ENCODE data around the gene ZNF333.

The ZNF333 gene

GRCh38 chr19:14689598-14690503 lies at the start of gene ZNF333:
Gene ZNF333 (plus strand): TSS chr19:14690048. CDS start chr19:14693492, 3,444 bp downstream.
- DNase-seq = peak; percentile 99

GRCh38 chr19:14648506-14648905 lies 41.3 kb upstream of the ZNF333 start:
- no peak for DNase-seq

GRCh38 chr19:14649020-14649419 lies 40.8 kb upstream of the ZNF333 start:
- DNase-seq = no peak

GRCh38 chr19:14650161-14650560 lies 39.7 kb upstream of the ZNF333 start:
- no peak for DNase-seq

GRCh38 chr19:14654786-14655560 lies 34.9 kb upstream of the ZNF333 start:
- no peak for DNase-seq

- DNase-seq = no peak
Measured at GRCh38 chr19:14655726-14656125, 34.1 kb upstream of the ZNF333 start.

- DNase-seq = no peak
Measured at GRCh38 chr19:14659874-14660489, 29.9 kb upstream of the ZNF333 start.

GRCh38 chr19:14661372-14661924 lies 28.4 kb upstream of the ZNF333 start:
- DNase-seq = no peak

- DNase-seq = no peak
Measured at GRCh38 chr19:14669940-14670339, 19.9 kb upstream of the ZNF333 start.

- no peak for DNase-seq
Measured at GRCh38 chr19:14670408-14670807, 19.4 kb upstream of the ZNF333 start.

- DNase-seq = no peak
Measured at GRCh38 chr19:14672188-14672872, 17.5 kb upstream of the ZNF333 start.

GRCh38 chr19:14673088-14673487 lies 16.8 kb upstream of the ZNF333 start:
- DNase-seq = no peak

- no peak for DNase-seq
Measured at GRCh38 chr19:14674764-14675163, 15.1 kb upstream of the ZNF333 start, which contains the start of gene ADGRE3. Gene ADGRE3 (minus strand): TSS chr19:14674844. CDS start chr19:14674770, 74 bp downstream.

- DNase-seq = no peak
Measured at GRCh38 chr19:14676762-14677161, 13.1 kb upstream of the ZNF333 start.

- no peak for DNase-seq
Measured at GRCh38 chr19:14677464-14677863, 12.4 kb upstream of the ZNF333 start.

GRCh38 chr19:14678199-14678598 lies 11.6 kb upstream of the ZNF333 start:
- no peak for DNase-seq

GRCh38 chr19:14682084-14682483 lies 7.8 kb upstream of the ZNF333 start:
- no peak for DNase-seq

GRCh38 chr19:14683439-14683838 lies 6.4 kb upstream of the ZNF333 start:
- DNase-seq = no peak

- peak; percentile 19 for DNase-seq
Measured at GRCh38 chr19:14686411-14686810, 3.4 kb upstream of the ZNF333 start.

- DNase-seq = no peak
Measured at GRCh38 chr19:14694641-14695266, 4.9 kb downstream of the ZNF333 start.

- no peak for DNase-seq
Measured at GRCh38 chr19:14695471-14695870, 5.6 kb downstream of the ZNF333 start.

GRCh38 chr19:14699641-14700040 lies 9.8 kb downstream of the ZNF333 start:
- DNase-seq = no peak

Measured in activated CD8-positive, alpha-beta memory T cell treated with anti-CD3 and anti-CD28 coated beads, Interleukin-2, amount 50 U/mL, for 4 hours (primary cell).